ENCODE data around the gene CNTFR. TPM values are rescaled to one million over a fixed set of nuclear protein-coding genes. Genes with fewer than 3 reads are reported as not detected.

The CNTFR gene
- total RNA-seq, 1 donor from 2014 or later: 2.9 TPM

DNA sequence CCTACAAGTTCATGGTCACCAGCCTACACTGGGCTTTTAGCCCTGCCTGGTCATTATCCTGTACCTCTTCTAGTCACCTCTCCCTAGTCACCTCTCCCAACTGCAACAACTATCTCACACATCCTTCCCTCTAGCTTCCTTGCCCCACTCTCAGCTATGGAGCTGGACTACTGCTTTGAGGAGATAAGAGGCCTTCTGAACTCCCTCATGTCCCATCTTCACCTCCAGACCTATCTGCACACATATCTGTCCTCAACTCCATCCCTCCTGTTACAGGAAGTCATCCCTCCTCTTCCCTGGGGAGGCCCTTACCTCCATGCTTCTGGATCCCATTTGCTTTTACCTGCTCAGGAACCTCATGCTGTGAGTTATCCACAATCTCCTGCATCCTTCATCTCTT is 16.7 kb upstream of the CNTFR start:
- Histone ChIP-seq H3K9me3 (no peaks in the 10 kb centered on the region), H3K4me3 (no peak overlapping the region), H3K36me3 (no peaks in the 10 kb centered on the region), H3K27ac (no peak overlapping the region), H3K27me3 (no peaks in the 10 kb centered on the region), H3K4me1 (no peaks in the 10 kb centered on the region)
- intact Hi-C loops (cut with DNase I): loop anchor here (10.0 kb wide), 1 partner anchor 61 kb away; no protein-coding TSS in a partner anchor
- ATAC-seq (no peak), DNase-seq (no peak)
- TF ChIP-seq, protein P1, sequence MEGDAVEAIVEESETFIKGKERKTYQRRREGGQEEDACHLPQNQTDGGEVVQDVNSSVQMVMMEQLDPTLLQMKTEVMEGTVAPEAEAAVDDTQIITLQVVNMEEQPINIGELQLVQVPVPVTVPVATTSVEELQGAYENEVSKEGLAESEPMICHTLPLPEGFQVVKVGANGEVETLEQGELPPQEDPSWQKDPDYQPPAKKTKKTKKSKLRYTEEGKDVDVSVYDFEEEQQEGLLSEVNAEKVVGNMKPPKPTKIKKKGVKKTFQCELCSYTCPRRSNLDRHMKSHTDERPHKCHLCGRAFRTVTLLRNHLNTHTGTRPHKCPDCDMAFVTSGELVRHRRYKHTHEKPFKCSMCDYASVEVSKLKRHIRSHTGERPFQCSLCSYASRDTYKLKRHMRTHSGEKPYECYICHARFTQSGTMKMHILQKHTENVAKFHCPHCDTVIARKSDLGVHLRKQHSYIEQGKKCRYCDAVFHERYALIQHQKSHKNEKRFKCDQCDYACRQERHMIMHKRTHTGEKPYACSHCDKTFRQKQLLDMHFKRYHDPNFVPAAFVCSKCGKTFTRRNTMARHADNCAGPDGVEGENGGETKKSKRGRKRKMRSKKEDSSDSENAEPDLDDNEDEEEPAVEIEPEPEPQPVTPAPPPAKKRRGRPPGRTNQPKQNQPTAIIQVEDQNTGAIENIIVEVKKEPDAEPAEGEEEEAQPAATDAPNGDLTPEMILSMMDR (IDR thresholded peaks at IDR 0.05): no peak

DNA sequence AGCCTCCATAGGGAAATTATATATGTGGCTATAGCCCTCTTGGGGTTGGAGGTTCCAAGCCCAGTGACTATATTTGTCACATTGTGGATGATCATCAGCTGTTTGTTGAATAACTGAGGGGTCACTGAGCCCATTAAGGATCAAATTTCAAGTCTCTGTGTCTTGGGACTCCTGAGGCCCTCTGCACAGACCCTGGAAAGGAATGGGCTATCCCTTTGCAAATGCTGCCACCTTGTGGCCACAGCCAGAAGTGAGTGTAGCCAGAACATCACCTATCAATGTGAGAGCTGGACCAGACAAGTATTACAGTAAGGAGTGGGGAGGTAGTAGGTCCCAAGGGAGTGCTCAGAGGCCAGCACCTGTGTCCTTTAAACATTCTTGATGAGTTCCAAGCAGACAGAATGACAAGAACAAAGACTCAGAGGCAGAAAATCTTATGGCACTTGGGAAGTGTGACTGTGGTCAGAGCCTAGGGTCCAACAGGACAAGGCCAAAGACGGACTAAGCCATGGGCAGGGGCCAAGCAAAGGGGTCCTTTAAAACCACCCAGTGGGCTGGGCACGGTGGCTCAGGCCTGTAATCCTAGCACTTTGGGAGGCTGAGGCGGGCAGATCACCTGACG is 14.2 kb upstream of the CNTFR start:
- TF ChIP-seq, protein P1 (IDR thresholded peaks at IDR 0.05): peak; percentile 97
- intact Hi-C loops (cut with DNase I): loop anchor here (10.0 kb wide), 1 partner anchor 59 kb away; no protein-coding TSS in a partner anchor
- ATAC-seq: peak; percentile 92

DNA sequence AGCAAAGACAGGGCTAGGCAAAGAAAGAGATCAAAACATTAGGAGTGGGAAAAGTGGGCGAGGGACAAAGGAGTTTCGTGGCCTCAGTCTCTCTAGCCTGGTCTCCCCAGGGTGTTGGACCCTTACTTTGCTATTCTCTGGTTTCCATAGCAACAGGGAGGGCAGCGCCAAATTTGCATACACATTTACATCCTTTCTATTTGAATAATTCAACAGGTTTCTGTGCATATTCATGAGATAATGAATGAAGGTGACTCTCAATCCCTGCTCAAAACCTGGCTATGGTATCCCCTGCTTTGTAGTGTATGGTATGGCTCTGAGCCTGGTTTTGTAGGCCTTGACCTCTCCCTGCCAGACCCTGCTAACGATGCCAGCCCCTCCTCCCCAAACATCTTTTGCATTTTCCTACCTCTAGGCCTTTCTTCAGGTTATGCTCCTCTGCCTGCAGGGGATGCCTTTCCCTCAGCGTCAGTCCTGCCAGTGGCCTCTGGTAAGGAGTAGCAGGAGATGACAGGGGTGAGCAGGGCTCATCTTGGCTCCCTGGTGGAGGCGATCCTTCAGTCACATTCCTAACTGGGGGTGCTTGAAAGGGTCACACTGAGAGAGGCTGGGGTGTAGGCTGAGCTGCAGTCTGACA is 12.5 kb upstream of the CNTFR start:
- no peak overlapping the region for H3K4me3 ChIP-seq
- no peaks in the 10 kb centered on the region for H3K36me3 ChIP-seq
- H3K9me3 ChIP-seq: no peaks in the 10 kb centered on the region
- DNase-seq (no peak), ATAC-seq (no peak)
- H3K4me1 ChIP-seq: no peaks in the 10 kb centered on the region
- H3K27ac ChIP-seq: no peak overlapping the region
- intact Hi-C loops (cut with DNase I): loop anchor here (10.0 kb wide), 1 partner anchor 57 kb away; no protein-coding TSS in a partner anchor
- no peaks in the 10 kb centered on the region for H3K27me3 ChIP-seq
- TF ChIP-seq, protein P1 (IDR thresholded peaks at IDR 0.05): no peak

More for the DNA sequence above, 14.2 kb upstream of the CNTFR start:
- Histone ChIP-seq H3K27ac (no peak overlapping the region), H3K4me3 (no peak overlapping the region), H3K9me3 (no peaks in the 10 kb centered on the region), H3K27me3 (no peaks in the 10 kb centered on the region), H3K36me3 (no peaks in the 10 kb centered on the region), H3K4me1 (no peaks in the 10 kb centered on the region)
- peak; percentile 85 for DNase-seq

DNA sequence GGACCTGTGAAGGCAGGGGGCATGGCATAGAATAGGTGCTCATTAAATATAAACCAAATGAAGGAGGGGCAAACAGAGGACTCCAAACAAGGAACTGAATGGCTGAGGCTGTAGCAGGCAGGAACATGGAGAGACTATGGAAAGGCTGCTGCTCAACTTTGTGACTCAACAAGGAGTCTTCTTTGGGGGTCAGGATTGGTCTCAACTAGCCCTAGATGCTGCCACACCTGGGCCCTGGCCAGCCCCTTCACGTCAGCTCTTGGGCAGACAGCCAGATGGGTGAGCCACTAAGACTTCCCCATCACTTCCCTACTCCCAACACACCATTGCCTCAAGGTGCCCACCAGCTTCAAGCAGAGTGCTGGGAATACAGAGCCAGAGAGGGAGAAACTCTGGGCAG is 11.4 kb upstream of the CNTFR start:
- Histone ChIP-seq H3K4me3 (no peak overlapping the region), H3K36me3 (no peaks in the 10 kb centered on the region), H3K9me3 (no peaks in the 10 kb centered on the region), H3K27ac (no peak overlapping the region), H3K4me1 (no peaks in the 10 kb centered on the region), H3K27me3 (no peaks in the 10 kb centered on the region)
- no peak for DNase-seq
- TF ChIP-seq, protein P1 (IDR thresholded peaks at IDR 0.05): no peak
- ATAC-seq: no peak
- intact Hi-C loops (cut with DNase I): loop anchor here (10.0 kb wide), 1 partner anchor 56 kb away; no protein-coding TSS in a partner anchor

DNA sequence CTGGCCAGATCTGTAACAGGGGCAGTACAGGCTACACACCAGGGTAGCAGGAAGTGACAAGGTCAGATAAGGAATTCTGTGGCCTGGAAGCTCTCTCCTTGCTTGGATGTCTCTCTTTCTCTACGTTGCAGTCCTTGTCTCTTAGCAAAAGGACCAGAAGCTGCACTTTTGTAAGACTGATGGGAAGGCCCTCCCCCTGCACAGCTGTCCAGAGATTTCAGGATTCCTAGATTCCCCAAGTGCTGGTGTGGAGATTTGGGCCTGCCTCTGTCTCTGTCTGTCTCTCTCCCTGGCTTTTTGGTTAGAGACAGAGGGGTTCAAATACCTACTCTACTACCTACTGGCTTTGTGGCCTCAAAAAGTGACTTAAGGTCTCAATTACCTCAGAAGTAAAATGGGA is 10.0 kb upstream of the CNTFR start:
- no peaks in the 10 kb centered on the region for H3K4me1 ChIP-seq
- no peak overlapping the region for H3K4me3 ChIP-seq
- no peaks in the 10 kb centered on the region for H3K9me3 ChIP-seq
- DNase-seq: no peak
- no peak overlapping the region for H3K27ac ChIP-seq
- intact Hi-C loops (cut with DNase I): no loop called here
- TF ChIP-seq, protein P1 (IDR thresholded peaks at IDR 0.05): no peak
- no peaks in the 10 kb centered on the region for H3K36me3 ChIP-seq
- peaks cover 1% of the 10 kb centered on the region for H3K27me3 ChIP-seq
- no peak for ATAC-seq
